GM19238 (cell line): Measurements from ENCODE around the gene BRD4.

ENCODE experiments used
- DNase-seq: peaks from one replicate; pipeline ENCODE4 v3.0.0; 2011; ENCODE audit warnings: low spot score; ENCODE audit not compliant: insufficient read length

The BRD4 gene

DNA sequence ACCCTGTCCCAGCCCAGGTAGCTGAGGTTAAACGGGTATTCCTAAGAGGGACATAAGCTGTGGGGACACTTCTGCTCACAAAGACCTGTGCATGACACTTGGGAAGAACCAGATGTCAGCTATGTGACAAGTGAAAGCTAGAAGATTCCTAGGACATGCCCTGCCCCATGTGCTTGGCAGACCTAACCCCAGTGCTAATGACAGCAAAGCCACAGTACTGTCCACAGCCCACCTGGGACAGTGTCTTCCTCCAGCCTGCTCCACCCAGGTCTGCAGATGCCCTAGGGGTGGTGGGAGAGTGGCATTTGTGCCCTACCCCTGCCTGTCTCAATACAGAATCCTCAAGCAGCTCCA, 81.7 kb downstream of the BRD4 start:
- no peak for DNase-seq

DNA sequence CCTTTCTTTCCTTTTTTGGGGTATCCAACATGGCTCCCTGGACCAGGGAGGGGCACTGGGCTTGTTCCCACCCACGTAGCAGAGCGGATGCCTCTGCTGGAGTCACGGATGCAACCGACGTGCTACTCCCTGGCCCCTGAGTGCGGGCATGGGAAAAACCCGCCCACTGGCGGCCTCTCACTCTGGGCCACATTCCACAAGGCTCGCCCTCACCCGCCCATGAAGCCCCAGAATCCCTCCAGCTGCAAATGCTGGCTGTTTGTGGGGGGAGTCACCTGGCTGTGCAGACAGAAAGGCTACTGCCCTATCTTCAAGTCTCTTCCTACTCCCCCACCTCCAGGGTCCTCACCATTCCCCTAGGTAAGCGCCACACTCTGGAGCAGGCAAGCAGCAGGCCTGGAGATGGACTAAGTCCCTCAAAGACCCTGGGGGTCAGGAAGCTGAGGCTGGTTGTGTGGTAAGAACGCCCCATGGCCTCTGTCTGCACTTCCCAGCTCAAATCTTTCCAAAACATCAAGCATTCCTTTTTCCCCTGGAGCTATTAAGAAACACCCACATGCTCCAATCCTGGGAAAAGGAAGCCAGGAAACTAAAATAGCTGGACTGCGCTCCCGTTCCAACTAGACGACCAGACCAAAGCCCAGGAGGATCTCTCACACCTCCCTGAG, 82.2 kb downstream of the BRD4 start:
- no peak for DNase-seq

DNA sequence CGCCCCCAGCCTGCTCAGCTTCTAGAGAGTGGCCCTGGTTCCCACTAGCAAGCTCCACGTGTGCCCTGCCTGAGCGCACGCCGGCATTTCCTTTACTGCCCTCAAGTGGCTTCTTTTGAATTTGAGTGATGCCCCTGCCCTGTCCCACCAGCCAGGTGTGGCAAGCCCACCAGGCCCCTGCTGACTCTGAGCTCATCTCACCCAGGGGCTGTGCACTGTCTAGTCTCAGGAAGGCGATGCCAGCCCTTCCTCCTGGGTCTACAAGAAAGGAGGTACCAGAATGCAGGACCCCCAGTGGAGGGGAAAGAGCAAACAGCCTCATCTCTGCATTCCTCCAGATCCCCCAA, 82.8 kb downstream of the BRD4 start:
- DNase-seq = no peak

DNA sequence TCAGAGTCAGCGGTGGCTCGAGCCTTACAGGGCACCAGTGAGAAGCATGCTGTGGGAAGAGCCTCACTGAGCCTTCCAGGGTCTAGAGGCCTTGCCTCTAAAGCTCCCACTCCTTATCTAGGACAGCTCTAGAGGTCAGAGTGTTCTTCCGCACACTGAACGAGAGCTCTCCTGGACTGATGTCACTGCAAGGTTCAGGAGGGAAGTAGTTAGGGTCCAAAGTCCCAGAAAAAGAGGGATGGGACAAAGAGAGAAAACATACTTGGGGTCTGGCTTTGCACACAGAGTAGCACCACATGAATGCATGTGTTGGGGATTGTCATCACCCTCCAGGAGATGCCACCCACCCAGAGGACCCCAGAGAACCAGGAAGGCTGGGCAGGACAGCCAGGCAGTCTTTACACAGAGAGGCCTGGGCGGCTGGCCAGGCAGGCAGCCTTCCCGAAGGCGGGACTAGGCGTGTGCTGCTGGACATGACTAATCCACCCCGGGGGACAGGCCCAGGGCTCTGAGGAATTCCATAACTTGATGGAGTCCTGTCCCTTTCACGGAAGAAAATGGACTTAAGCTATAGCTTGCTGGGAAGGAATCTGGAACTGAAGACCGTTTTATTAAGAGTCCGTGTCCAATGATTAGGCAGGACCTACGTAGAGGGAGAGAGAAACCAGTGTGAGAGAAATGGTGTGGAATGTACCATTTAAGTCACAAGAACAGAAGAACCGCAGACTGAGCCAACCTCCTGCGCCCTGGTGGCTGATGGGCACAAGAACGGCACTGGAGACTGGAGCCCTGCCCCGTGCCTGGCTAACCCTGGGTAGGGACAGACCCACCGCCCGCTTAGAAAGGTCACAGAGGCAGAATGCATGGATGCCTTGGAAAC, 83.5 kb downstream of the BRD4 start:
- no peak for DNase-seq

DNA sequence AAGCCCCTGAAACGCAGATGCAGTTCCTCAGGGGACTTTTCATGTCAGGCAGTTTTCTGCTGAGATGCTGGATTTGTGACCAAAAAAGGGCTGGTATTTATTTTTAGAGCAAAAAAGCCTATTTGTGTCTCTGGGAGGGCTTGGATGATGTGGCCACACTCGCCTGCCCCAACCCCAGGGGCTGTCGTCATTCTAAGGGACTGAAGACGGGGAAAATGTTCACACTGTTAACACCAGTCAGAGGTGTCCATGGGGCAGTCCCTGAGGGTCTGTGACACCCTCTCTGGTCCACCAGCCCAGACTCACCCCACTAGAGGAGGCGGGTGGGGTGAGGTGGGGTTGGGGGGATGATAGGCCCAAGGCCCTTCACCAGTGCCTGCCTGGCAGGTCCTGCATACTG, 84.2 kb downstream of the BRD4 start:
- DNase-seq = no peak

DNA sequence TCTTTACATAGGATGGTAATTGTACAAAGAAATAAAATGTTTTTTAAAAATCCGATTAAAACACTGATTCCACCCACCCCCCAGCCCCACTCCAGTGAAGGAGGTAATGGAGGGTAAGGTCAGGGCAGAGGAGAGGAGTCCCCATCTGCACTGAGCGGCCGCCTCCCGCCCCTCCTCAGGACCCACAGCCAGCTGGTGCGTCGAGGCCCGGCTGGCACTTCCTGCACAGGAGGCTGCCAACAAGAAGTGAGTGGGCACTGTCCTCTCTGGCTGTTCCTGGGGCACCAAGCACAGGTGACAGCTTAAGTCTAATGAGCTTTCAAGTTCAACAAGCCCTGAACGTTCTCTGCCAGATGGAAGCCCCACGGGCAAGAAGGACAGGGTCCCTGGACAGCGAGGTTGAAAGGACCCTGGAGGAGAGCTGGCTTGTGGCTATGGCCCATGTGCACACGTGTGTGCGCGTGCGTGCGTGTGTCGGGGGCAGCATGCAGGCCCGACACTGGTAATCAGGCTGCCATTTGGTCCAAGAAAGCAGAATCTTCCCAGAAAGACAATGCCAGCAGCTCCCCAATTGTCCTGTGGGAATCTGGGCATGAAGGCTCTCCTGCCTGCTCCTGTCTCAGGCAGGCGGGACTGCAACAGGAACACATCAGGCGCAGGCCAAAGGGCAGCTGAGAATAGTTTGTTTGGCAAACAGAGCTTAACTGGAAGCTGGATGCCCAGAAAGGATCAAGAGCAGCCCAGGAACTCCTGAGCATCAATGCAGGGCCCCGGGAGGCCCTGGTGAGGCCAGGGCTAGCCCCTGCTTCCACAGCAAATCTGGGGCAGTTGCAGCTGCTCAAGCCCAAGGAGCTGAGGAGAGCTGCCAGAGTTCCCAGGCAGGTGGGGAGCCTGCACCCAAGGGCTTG, 85.0 kb downstream of the BRD4 start:
- DNase-seq = no peak

DNA sequence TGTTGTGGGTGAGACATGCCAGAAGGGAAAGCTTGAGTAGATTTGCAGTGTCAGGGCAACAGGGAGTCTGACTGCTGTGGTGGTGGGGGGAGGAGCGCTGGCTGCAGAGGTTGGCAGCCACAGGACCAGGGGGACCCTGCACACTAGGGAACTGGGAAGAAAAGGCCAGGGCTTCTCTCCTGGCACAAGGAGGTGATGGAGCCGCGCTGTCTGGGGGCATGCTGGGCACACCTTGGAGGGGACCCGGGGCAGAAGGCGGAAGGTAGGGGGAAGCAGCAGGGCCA, 86.2 kb downstream of the BRD4 start:
- DNase-seq = no peak

DNA sequence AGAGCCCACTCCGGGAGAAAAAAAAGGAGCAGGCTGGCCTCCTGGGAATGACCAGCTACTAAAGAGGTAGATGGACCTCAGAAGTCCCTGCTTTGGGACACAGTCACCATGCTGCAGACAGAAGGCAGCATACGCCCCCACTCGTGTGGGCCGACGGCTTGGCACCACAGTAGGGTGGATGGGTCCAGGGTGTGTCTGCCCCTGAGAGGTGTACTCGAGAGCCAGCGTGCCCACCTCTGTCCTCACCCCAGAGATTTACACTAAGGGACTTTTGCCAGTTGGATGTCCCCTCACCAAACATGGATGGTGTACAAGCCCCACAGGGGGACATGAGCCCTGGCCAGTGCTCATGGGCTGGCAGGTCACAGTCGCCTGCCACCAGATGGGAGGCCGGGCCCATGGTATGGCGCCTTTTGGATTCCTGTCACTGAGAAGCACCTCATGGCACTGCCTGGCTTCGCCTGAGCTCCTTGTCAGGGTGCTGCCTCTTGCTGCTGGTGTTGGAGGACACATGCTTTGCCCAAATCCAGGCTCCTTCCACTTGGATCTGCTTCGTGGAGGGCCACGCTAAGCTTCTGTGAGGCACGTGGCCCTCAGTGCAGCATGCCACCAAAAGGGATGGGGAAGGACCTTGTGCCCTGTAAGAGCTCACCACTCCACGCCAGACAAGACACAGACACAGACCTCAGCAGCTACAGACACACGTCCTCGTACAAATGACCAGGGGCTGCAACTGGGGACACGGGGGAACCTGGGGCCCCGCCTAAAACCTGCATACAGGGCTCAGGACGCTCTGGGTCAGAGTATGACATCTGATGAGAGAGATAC, 86.8 kb downstream of the BRD4 start:
- no peak for DNase-seq

DNA sequence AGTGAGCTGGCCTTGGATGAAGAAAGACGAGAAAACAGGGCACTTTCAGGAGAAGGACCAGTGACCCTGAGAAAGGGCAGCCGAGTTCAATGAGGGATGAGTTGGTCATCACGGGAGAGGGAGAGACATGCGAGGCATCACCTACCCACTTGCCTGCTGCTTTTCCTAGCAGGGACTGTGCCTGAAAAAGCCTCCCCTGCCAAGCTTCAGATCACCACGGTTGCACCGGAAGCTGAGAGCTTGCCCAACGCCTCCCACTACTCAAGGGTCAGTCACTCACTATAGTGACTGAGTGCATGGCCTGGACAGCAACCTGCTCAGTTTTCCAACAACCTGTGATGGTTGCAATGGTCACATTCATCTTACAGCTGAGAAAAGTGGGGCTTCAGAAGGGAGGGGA, 87.5 kb downstream of the BRD4 start:
- DNase-seq = no peak

DNA sequence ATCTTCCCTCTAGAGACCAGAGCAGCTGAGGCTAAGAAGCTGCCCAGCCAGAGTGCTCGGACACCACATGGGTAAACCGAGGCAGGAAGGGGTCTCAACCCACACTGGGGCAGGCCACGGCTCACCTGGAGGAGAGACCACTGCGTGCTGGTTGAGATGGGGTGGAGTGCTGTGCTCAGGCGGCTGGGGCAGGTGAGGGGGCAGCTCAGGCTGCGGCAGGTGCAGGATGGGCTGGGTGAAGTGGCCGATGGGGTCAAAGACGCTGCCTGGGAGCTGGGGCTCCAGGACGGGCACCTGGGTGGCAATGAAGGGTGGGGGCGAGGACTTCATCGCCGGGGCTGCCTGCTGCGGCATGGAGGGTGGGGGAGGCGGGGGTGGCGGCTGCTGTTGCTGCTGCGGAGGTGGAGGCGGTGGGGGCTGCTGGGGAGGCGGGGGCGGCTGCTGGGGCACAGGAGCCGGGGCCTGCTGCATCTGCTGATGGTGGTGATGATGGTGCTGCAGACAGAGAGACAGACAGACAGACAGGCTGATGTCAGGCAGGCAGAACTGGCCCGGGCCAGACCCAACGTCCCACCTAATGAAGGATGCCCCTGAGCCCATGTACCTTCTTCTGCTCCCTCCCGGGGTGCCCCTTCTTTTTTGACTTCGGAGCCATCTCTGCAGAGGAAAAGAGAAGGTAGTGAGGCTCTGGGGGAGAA, 88.1 kb downstream of the BRD4 start:
- DNase-seq = no peak

DNA sequence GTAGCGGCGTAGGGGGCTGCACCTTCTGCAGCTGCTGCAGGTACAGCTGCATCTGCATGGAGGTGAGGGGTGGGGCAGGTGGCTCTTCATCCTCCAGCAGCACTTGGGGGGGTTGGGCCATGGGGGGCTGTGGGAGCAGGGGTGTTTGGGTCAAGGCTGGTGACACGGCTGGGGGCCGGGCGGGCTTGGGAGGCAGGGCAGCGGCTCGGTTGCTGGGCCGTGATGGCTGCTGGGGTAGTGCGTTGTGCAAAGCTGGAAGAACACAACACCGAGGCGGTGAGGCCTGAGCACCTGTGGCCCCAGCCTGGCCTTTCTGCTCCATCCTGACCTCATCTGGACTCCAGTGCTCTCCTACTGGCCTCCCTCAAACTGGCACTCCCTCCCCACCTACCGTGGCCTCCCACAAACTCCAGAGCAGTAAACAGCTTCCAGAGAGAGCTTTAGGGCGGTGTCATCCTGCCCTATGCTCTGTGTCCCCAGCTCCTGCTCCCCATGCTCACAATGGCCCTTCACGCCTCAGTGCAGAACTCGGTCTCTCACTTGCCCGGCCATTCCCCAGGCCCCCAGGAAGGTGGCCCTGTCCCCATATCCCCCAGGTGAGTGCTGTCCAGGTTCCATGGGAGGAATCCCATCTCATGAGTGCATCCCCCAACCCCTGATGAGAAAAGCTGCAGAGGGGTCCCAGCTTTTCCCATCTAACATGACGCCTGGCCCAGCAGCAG, 88.9 kb downstream of the BRD4 start:
- no peak for DNase-seq

DNA sequence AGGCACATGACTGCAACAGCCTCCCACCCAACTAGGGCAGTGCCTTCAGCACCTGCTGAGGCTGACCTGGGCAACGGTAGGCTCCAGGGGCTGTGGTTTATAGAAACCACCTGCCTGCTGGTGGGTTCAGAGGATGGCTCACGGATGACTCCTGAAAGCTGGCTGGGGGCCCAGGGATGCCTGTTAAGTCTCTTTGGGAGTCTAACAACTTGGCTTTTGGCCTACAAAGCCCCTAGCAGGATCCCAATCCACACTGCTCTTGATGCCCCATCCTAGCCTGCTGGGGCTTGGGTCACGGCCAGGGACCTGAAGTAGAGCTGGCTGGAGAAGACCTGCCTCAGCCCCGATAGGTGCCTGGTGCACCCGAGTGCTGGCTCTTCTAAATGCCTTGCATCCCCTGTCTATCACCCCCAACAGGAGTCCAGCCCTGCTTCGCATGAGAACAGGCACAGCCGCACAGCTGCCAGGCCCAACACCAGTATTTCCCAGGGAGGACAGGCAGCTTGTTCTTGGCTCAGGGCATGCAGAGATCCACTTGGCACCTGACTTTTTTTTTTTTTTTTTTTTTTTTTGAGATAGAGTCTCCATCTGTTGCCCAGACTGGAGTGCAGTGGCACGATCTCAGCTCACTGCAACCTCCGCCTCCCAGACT, 91.0 kb downstream of the BRD4 start:
- DNase-seq = no peak

DNA sequence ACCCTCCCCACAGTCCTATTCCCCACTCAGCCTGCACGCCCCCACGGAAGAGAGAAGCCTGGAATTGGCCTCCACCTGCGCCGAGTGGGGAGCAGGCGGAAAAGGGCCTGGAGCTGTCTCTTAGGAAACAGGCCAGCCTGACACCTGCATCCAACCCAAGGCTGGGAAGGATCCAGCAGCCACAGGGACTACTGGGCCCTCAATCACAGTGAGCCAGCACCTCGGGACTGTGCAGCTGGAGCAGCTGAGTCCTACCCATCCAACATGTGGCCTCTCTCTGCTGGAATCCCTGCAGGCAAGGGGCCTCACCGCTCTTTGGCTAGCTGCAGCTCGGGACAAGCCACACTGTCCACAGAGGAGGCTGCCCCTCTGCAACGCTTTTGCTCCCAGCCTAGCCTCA, 91.8 kb downstream of the BRD4 start:
- no peak for DNase-seq

DNA sequence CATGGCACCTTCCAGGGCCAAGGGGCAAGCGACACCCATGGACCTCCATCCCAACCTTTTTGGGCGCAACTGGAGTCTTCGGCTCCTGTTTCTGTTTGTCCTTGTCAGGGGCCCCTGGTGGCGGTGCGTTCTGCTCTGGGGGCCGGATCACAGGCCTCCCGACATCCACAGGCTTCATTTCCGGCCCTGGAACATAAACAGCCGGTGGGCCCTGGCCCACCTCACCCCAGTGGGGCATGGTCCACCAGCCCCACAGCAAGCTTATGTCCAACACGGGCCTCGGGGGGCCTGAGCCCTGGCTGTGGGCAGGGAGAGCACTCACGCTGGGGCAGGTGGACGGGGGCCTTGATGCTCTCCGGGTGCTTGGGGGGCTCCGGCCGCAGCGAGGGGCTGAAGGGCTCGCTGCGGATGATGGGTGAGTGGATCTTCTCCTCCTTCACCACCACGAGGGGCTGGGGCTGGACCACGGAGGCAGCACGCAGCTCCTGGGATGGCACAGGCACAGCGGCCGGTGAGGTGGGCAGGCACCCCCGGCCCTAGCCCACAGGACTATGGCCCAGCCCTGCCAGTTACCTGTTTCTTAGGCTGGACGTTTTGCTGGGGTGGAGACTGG, 92.9 kb downstream of the BRD4 start:
- DNase-seq = no peak

DNA sequence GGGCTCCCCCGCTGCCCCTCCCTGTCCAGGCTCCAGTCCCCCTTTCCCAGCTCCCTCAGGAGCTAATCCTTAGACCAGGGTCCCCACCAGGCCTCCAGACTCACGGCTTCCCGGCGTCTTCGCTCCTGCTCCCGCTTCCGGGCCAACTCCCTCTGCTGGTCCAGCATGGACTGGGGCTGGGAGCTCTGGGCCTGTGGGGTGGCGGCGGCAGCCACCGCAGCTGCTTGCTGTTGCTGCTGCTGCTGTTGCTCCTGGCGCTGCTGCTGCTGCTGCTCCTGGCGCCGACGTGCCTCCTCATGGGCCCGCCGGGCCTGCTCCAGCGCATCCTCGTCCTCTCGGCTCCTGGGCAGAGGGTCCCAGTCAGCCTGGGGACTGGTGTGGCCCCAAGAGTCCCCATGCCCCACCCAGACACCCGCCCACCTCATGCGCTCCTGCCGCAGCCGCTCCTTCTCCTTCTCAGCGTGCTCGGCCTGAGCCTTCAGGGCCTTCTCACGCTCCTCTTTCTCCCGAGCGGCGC, 93.6 kb downstream of the BRD4 start:
- no peak for DNase-seq

DNA sequence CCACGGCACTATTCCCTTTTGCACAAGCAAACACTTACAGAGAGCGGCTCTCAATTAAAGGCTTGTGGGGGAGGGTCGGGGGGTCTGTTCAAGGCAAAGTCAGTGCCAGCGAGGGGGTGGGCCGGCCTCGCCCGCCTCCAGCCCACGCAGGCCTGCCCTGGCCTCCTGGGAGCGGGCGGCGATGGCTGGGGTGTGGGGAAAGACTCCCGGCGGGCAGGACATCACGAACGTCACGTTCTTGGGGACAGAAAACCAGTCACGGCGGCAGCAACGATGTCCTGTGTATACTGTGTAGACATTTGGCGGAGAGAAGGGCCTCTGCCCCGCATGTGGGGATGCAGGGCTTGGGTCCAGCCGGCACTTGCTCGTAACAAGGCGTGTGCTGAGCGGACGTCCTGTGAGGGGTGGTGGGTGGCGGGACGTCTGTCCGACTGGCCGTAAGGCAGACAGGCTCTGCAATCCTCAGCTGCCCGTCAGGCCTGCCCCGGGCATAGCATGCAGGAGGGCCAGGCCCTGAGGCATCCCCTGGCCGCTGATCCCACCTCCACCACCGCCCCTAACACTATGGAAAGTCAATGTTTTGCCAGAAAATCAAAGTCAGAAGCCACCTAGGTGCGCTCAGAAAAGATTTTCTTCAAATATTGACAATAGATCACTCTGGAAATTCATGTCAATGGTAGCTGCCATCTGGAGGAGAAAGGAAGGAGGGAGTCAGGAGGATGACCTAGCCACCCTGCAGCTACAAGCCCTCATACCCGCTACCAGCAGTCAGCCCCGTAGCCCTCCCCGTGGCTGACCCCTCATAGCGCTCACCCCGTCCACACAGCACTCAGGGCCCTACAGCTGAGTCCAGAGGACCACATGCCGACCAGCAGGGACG, 94.3 kb downstream of the BRD4 start:
- DNase-seq = no peak

DNA sequence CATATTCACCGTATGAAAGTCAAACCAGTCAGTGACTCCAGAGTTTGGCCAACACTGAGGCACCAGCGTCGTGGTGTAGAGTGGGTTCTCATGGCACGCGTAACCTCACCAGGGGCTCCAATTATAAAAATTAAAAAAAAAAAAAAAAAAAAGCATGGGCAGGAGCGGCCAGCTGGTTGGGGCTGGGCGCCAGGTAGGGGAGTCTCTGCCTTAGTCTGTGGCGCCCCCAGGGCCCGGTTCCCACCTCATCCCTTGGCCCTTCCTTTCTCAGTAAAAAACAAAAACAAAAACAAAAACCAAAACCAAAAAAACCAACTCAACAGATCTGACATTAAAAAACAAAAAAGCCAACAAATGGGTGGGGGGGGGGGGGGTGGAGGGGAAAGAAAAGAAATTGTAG, 95.5 kb downstream of the BRD4 start:
- DNase-seq = no peak

DNA sequence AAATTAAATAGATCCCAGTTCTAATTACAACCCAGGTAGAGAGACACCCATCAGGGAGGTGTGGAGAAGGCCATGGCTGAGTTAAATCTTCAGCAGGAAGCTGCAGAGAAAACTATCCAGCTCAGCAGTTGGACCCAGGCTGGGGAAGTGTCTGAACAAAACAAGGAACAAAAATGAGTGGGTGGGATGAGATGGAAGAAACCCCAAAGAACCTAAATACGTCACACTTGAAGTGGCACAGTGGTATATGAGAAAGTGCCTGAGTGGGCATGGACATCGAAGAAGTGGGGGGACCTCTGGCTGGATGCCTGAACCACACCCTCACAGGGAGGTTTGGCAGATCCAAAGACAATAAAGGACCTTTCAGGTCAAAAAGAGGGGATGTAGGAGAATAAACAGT, 96.6 kb downstream of the BRD4 start:
- no peak for DNase-seq
